Heart left ventricle (tissue), 13 donors: ENCODE data around the gene MYO1B.

Source experiments
- CTCF ChIP-seq, 12 donors: fragments of 200-600 bp; sonication (generic) in 4 of 12; IDR thresholded peaks; one replicate each; pipeline versions ENCODE4 v1.5.0 to v1.8.0; 2018 to 2022; ENCODE audit warnings: antibody characterized with exemption in 12 of 12, mild to moderate bottlenecking in 5 of 12
- POLR2A ChIP-seq, 2 donors: fragments of 450-650 bp; IDR thresholded peaks; one replicate each; pipeline ENCODE4 v1.6.1; 2017; ENCODE audit warnings: antibody characterized with exemption in 2 of 2, mild to moderate bottlenecking in 2 of 2, moderate library complexity in 2 of 2
- donor health status: ischemic (EF 13 %, LVEDD 7.1; RV severe dilation, severe dysfunction).
- donor health status: DM: no; HTN: yes; CAD: no.
- donor health status: DM: no; HTN: no; CAD: no.
- donor health status: ischemic (EF 25% LVEDD 6.9; RV normal size, moderate dysfunction).
- donor health status: ischemic (EF 25% LVEDD 5.7; RV mildly dilated, moderate dysfunction).
- donor health status: ischemic (EF 35%, LVEDD 5.7; RV mildly dilated, moderate dysfunction).
- donor health status: nonischemic (EF 11% LVEDD 7.7; RV severe dilation, severe dysfunction).
- donor health status: DM: yes; HTN: yes; CAD: no.
- donor health status: PGD.
- donor health status: ischemic (EF 29% LVEDD 5.4; RV normal size, mild dysfunction).
- donor health status: nonischemic (EF 23%, LVEDD 6.1; RV moderate dilation, normal function).

- no peak for TF ChIP-seq CTCF (IDR thresholded peaks at IDR 0.05)
- no peak for TF ChIP-seq POLR2A (IDR thresholded peaks at IDR 0.05)
Measured at GRCh38 chr2:191252699-191253098, 7.5 kb downstream of the MYO1B start.
